Fibroblast of pulmonary artery (primary cell): Measurements from ENCODE around the gene OR10A5.
"Not testable (repeated sequence)": the region's sequence is repeated elsewhere in the genome, so short reads cannot be mapped to it uniquely, and the experiment has no call there.

Experiments
- DNase-seq: peaks from one replicate; pipeline ENCODE4 v3.0.0-alpha.2; 2010; ENCODE audit warnings: low read depth
- H3K4me3 ChIP-seq: replicated peaks from 2 replicates; pipeline ENCODE4 v1.5.1; 2011; ENCODE audit warnings: low read depth, mild to moderate bottlenecking, control low read depth, low read length, moderate library complexity
- TF ChIP-seq, protein P1 (sequence below): IDR thresholded peaks from 2 replicates; pipeline ENCODE4 v1.5.1; 2011; ENCODE audit warnings: mild to moderate bottlenecking, control low read depth, low read length, inconsistent platforms; ENCODE audit errors: missing control alignments

Gene OR10A5, protein sequence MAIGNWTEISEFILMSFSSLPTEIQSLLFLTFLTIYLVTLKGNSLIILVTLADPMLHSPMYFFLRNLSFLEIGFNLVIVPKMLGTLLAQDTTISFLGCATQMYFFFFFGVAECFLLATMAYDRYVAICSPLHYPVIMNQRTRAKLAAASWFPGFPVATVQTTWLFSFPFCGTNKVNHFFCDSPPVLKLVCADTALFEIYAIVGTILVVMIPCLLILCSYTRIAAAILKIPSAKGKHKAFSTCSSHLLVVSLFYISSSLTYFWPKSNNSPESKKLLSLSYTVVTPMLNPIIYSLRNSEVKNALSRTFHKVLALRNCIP

DNA sequence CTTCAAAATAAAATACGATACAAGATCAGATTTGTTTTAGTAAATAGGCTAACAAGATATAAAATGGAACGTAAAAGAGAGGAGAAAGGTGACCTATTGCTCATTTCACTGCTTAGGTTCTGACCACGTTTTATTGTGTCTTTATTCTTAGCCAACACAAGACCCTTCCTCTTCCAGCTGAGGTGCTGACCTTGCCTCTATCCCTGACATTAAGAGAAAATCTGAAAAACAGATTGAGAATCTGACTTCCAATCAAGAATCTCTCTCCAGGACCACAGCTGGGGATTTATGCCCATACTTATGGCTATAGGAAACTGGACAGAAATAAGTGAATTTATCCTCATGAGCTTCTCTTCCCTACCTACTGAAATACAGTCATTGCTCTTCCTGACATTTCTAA is at the start of gene OR10A5:
OR10A5 (plus strand) TSS at position 301 of the 400 bp plus-strand sequence; CDS start at position 301, 0 bp downstream.
- TF ChIP-seq, protein P1, sequence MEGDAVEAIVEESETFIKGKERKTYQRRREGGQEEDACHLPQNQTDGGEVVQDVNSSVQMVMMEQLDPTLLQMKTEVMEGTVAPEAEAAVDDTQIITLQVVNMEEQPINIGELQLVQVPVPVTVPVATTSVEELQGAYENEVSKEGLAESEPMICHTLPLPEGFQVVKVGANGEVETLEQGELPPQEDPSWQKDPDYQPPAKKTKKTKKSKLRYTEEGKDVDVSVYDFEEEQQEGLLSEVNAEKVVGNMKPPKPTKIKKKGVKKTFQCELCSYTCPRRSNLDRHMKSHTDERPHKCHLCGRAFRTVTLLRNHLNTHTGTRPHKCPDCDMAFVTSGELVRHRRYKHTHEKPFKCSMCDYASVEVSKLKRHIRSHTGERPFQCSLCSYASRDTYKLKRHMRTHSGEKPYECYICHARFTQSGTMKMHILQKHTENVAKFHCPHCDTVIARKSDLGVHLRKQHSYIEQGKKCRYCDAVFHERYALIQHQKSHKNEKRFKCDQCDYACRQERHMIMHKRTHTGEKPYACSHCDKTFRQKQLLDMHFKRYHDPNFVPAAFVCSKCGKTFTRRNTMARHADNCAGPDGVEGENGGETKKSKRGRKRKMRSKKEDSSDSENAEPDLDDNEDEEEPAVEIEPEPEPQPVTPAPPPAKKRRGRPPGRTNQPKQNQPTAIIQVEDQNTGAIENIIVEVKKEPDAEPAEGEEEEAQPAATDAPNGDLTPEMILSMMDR = no peak
- no peak for DNase-seq
- no peak within 1 kb of the TSS for H3K4me3 ChIP-seq

DNA sequence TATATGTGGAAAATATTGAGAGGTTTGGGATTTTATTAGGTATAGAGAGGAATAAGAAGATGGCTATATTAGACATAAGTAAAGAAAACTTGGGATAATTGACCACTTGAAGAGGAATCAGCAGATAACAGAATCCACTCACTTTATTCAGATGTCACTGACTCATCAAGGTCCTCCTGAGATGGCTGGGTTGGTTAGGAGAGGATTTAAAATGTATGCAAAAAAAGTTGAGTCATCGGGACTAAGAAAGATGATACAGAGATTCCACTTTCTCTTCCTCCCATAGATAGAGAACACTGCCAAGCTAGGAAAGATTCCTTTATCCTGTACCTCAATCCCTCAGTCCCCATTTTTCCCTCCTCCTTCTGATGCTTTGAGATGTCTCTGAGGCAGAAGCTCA is 46.1 kb upstream of the OR10A5 start, which contains the start of gene OR6A2:
OR6A2 (minus strand) TSS at position 288 of the 400 bp plus-strand sequence. CDS start 3,981 bp downstream, outside the sequence.
- no peak for DNase-seq
- TF ChIP-seq, protein P1 = no peak
- no peak within 1 kb of the TSS for H3K4me3 ChIP-seq

DNA sequence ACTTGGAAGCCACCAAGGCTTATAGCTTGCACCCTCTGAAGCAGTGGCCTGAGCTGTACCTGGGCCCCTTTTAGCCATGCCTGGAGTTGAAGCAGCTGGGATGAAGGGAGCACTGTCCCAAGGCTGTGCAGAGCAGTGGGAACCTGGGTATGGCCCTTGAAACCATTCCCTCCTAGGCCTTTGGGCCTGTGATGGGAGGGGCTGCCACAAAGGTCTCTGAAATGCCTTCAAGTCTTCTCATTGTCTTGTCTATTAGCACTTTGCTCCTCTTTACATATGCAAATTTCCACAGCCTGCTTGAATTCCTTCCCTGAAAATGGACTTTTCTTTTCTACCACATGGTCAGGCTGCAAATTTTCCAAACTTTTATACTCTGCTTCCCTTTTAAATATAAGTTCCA is 44.4 kb upstream of the OR10A5 start:
- DNase-seq, H3K4me3 ChIP-seq: not testable (repeated sequence)

DNA sequence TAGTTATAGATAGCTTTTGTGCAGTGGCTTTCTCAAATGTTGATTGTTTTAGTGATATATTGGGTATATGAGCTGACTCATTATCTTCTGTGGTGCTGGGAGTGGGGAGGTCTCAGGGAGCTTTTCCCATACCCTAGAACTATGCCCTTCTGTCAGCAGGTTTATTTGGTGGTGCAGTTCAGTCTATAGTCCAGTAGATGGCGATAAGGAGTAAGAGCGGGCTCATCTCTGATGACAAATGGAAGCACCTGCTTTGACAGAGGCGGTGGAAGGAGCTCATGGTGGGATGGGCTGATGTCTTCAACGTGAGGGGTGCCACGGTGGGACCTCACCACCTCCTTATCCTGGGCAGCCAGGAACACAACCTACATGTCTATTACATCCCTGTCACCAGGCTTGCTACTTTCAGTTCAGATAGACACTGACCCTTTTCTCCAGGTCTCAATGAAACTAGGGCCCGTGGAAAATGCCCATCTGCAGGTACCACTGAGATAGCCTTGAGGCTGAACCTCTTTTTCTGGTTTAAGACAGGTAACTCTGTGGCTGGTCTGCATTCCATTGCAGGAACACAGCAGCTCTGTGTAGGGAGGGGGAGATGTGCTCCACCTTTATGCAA is 33.0 kb upstream of the OR10A5 start:
- TF ChIP-seq, protein P1 = peak; percentile 97
- peak; percentile 55 for DNase-seq
- no peak overlapping the region for H3K4me3 ChIP-seq

DNA sequence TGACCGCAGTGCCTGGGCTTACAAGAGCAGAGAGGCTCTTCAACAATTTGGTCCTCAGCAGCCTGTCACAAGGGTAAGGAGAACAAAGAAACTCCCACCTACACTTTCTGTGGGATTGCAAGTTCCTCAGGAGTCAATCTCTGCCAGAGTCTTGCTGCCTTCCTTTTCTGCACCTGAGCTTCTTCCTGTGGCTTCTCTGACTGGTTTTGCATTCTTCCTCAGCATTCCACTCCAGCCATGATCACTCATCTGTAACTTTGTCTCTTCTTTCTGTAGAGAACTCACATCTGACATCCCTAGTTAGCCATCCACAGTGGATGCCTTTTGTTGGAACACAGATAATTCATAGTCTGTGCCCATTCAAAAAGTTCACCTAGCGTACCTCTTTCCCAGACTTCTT is 31.8 kb upstream of the OR10A5 start:
- no peak for DNase-seq
- TF ChIP-seq, protein P1 = no peak
- H3K4me3 ChIP-seq = no peak overlapping the region

DNA sequence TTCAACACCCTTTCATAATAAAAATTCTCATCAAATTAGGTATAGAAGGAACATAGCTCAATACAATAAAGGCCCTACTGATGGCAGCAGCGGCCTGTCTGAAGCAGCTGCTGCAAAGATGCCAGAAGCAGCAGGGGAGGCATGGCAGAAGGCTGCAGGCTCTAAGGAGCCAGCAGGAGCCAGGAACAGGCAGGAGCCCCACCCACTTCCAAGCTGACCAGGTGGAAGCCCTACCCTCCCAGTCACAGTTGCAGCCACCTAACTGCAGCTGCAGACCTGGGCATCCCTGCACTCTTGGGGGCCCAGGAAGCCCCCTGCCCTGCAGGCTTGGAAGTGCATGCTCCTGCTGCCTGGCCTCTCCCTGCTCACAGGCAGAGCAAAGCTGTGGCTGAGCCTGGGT is 27.8 kb upstream of the OR10A5 start:
- DNase-seq = no peak
- TF ChIP-seq, protein P1 = no peak
- no peak overlapping the region for H3K4me3 ChIP-seq

DNA sequence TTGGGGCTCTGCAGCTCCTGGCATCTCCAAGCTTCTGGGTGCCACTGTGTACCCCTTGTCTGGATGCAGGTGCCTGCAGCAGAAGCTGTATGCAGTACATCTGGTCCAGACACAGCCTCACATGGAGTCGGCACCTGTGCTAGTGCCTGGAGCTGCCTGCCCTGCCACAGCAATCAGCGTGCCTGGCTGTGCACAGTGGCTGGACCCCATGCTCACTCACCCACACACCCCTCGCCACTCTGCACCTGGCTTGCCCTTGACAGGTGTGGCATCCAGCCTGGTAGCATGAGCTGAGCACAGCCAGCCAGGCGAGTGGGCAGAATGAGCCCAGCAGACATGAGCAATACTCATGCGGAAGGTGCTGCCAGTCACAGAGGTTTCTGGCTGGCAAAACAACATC is 26.5 kb upstream of the OR10A5 start:
- no peak overlapping the region for H3K4me3 ChIP-seq
- DNase-seq = no peak
- TF ChIP-seq, protein P1 = no peak
